Measurements from ENCODE around the gene RASD1. TPM values are rescaled to one million over a fixed set of nuclear protein-coding genes. Genes with fewer than 3 reads are reported as not detected.

The RASD1 gene
- total RNA-seq, 1 experiment from 2014 or later, result 59.0 TPM

- Histone ChIP-seq H3K4me3 (ENCODE audit: low read length) (no peak overlapping the region), H2AFZ (ENCODE audit: low read length) (no peak overlapping the region), H3K9me2 (replicated peaks; ENCODE audit: low read length) (no peaks in the 10 kb centered on the region), H3K27ac (ENCODE audit: low read length) (no peak overlapping the region), H3K9ac (ENCODE audit: low read length) (no peak overlapping the region), H3K4me2 (ENCODE audit: low read length) (no peak overlapping the region), H3K36me3 (ENCODE audit: low read depth, low read length) (no peaks in the 10 kb centered on the region), H3K79me2 (ENCODE audit: low read length) (no peaks in the 10 kb centered on the region), H3K9me3 (ENCODE audit: low read length) (no peaks in the 10 kb centered on the region), H3K27me3 (ENCODE audit: low read length) (no peaks in the 10 kb centered on the region), H3F3A (ENCODE audit: low read length, unreplicated experiment) (no peaks in the 10 kb centered on the region), H4K20me1 (ENCODE audit: low read length) (0 out of 2 replicates have a peak, but pooled peaks cover 6% of the 10 kb centered on the region), H3K4me1 (ENCODE audit: insufficient read depth, low read length) (peaks cover 17% of the 10 kb centered on the region)
- DNase-seq (no peak), ATAC-seq (no peak)
- TF ChIP-seq EZH2 (IDR thresholded peaks at IDR 0.05; ENCODE audit: low read length, unreplicated experiment), result no peak
- TF ChIP-seq EZH2phosphoT487 (IDR thresholded peaks at IDR 0.05; ENCODE audit: borderline replicate concordance, low read length), result no peak
- TF ChIP-seq CTCF (conservative IDR thresholded peaks at IDR 0.05; ENCODE audit: low read depth, low read length), result no peak
- intact Hi-C loops (cut with micrococcal nuclease), result loop anchor here (2.0 to 10.0 kb wide), 2 partner anchors 83 to 141 kb away; no protein-coding TSS in a partner anchor
- ChIA-PET POLR2A (ENCODE audit: unreplicated experiment) (no interaction called here), CTCF (interaction anchor here (1.3 kb wide), 1 partner anchor 14 kb away, joined by 7 read pairs; no protein-coding TSS in a partner anchor)
- no TSS peak for BruUV-seq (replicated peaks)
Observed at GRCh38 chr17:17497845-17498520, 1.8 kb upstream of the RASD1 start.

GRCh38 chr17:17497065-17497844 lies 1.1 kb upstream of the RASD1 start:
- Histone ChIP-seq H3K27ac (ENCODE audit: low read length) (no peak overlapping the region), H3K79me2 (ENCODE audit: low read length) (no peaks in the 10 kb centered on the region), H2AFZ (ENCODE audit: low read length) (no peak overlapping the region), H3K36me3 (ENCODE audit: low read depth, low read length) (peaks cover 3% of the 10 kb centered on the region; the same call in 1 of the 2 replicates), H3K4me1 (ENCODE audit: insufficient read depth, low read length) (peaks cover 17% of the 10 kb centered on the region), H3K9me2 (replicated peaks; ENCODE audit: low read length) (no peaks in the 10 kb centered on the region), H3K4me3 (ENCODE audit: low read length) (peak overlapping the region; percentile 86; the same call in 1 of the 2 replicates), H3K9ac (ENCODE audit: low read length) (no peak overlapping the region), H3F3A (ENCODE audit: low read length, unreplicated experiment) (no peaks in the 10 kb centered on the region), H3K4me2 (ENCODE audit: low read length) (peak overlapping the region; percentile 83), H3K27me3 (ENCODE audit: low read length) (no peaks in the 10 kb centered on the region), H4K20me1 (ENCODE audit: low read length) (0 out of 2 replicates have a peak, but pooled peaks cover 6% of the 10 kb centered on the region), H3K9me3 (ENCODE audit: low read length) (no peaks in the 10 kb centered on the region)
- TF ChIP-seq CTCF (conservative IDR thresholded peaks at IDR 0.05; ENCODE audit: low read depth, low read length) (peak; percentile 34; the same call in 1 of the 2 replicates), EZH2phosphoT487 (IDR thresholded peaks at IDR 0.05; ENCODE audit: borderline replicate concordance, low read length) (no peak)
- ChIA-PET POLR2A (ENCODE audit: unreplicated experiment) (interaction anchor here (0.6 kb wide), 2 partner anchors 115 to 483 kb away, joined by 3 to 9 read pairs; no protein-coding TSS in a partner anchor), CTCF (interaction anchor here (0.6 to 2.0 kb wide), 8 partner anchors 15 to 249 kb away, joined by 3 to 19 read pairs (median 6); no protein-coding TSS in a partner anchor)
- ATAC-seq (no peak), DNase-seq (no peak)
- no TSS peak for BruUV-seq (replicated peaks)
- intact Hi-C loops (cut with micrococcal nuclease), result loop anchor here (2.0 to 10.0 kb wide), 2 partner anchors 82 to 140 kb away; no protein-coding TSS in a partner anchor
